HG03135 (cell line): ENCODE measurements around the gene ODF2L.

Experiments used
- ATAC-seq: cut with Tn5 transposase; IDR thresholded peaks from one replicate; pipeline ENCODE4 v1.9.1; 2021; ENCODE audit warnings: mild to moderate bottlenecking, moderate library complexity; ENCODE audit not compliant: unreplicated experiment

The ODF2L gene

DNA sequence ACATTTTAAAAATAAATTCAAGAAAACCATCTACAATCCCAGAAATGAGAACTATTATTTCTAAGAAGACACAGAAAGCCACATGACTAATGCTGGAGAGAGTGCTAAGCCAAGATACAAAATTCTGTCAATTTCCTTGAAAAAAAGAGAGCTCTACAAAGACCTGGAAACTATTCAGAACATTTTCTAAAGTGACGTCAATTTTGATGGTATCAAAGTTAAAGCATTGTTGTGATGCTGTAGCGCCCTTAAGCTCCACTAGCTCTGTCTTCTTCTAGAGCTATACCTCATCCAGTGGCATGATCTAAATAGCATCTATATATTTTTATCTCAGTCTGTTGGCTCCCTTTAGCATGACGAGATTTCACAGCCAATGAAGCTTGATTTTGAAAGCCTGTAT is 73.9 kb downstream of the ODF2L start:
- no peak for ATAC-seq

DNA sequence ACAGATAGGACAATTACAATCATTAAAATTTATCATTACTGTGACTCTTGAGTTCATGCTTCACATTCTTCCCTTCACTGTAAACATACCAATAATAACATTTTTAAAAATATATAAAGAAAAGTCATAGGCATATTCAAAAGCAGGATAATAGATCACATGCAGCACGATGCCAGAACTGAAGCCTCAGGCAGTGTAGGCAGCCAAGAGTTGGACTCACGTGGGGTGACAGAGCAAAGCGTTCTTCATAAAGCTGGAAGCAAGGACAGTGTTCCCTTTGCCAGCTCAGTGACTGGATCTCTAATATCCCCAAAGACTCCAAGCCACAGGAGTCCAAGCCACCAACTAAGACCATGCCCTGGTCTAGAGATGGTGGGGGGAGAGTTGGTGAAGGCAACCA is 77.7 kb downstream of the ODF2L start:
- ATAC-seq = no peak

DNA sequence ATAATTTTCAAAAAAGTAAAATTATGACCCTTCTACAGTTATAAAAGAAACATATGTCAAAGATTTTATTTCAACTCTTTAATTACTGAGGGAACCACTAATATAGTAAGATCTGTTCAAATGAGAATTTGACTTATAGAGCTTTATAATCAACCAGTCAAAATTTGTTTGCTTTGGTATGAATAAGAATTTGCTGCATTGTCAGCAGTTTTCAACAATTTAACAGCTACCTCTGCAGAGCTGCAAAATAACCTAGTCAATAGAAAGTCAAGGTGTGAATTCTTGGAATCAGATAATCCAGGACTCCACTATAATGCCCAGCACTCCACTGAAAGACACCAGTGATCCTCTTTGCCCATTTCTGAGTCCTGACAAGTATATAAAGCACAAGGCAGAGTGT is 78.2 kb downstream of the ODF2L start:
- no peak for ATAC-seq

DNA sequence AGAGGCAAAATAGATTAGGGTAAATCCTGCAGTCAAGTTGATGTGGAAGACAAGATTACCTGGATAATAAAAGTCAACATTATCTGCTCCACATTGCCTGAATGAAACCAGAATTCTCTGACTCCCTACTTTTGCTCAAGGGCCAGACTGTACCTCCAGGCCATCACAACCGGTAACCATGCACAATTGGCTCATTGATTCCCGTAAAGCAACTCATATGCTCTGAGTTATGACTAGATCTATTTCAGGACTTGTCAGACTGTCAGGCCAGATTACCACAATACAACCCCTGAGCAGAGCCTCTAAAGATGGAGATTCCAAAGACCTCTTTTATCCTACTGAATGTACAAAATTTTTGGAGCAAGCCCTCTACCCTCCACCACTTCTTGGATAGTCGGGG is 90.4 kb downstream of the ODF2L start:
- ATAC-seq = no peak

DNA sequence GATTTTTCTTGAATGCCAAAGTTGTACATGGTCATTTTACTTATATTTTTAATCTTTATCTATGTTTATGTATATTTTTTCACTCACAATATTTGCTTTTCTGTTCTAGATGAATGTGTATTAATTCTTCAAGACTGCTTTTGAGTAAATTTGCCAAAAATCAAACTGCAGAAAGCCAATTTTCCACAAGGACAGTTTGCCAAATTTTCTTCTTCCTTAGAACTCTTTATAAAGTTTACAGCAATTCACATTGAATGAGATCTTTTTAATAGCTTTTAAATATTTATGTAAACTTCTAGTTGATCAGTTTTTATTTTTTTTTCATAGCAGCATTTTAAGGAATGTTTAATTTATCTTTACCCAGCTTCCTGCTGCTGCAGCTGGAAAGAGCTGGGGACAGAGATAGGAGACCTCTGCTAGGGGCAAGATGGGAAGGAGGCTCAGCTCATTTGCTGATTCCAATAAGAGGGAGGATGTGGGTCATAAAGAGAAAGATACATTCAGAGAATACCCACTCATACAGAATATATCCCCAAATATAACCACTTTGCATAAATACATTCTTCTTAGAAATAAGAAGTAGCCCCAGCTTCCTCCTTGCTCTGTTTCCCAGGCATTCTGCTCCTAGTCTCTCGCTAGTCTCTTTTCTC is 93.0 kb downstream of the ODF2L start:
- no peak for ATAC-seq
